ENCODE data around the gene ADRM1.

ADRM1 gene

GRCh38 chr20:62298577-62299249, 4.1 kb upstream of the ADRM1 start:
- DNase-seq, result no peak

GRCh38 chr20:62299666-62300236, 3.0 kb upstream of the ADRM1 start:
- peak in 1 of 2 experiments; percentile 23 for DNase-seq

DNA sequence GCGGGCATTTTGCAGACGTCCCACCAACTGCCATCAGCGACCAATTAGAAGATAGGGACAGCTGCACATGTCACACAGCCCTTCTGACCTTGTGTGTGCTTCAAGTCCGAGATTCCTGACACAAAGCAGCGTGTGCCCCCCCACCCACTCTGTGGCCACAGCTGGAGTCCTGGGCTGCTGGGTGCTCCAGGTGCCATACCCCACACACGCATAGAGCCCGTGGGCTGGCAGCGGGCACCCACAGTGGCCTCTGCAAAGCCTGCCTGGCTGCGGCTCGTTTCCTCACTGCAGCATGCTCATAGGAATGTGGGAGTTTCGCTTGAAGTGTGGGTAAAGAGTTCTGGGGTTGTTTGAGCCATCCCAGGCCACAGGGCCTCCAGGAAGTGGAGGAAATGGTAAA, 2.5 kb upstream of the ADRM1 start:
- DNase-seq, result no peak

DNA sequence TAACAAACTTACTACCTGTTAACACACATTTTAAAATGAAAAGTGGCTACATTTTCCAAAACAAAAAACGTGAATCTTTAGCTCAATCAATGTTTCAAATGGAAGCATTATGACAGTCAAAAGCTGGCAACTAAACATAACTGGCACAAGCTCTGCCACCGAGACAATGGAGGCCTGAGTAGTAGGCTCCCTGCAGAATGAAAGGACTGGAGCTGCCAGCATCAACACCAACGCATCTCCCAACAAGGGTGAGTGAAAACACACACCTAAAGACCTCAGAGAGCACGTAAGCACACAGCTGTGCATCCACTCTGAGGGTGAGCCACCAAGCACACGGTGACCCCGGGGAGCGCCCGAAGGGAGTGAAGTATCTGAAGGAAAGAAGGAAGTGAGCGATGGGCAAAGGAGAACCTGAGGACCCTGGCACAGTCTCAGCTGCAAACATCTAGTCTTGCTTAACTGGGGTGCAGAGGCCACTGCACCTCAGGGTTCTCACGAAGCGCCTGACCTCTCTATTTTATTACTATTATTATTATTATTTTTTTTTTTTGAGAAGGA, 1.6 kb upstream of the ADRM1 start:
- no peak for DNase-seq

- peak; percentile 79 to 83 for DNase-seq
Measured at GRCh38 chr20:62301773-62302340, 940 bp upstream of the ADRM1 start.

GRCh38 chr20:62303062-62303339, 204 bp downstream of the ADRM1 start:
- no peak for DNase-seq

- peak in 1 of 2 experiments; percentile 23 for DNase-seq
Measured at GRCh38 chr20:62303340-62304226, 786 bp downstream of the ADRM1 start.

DNA sequence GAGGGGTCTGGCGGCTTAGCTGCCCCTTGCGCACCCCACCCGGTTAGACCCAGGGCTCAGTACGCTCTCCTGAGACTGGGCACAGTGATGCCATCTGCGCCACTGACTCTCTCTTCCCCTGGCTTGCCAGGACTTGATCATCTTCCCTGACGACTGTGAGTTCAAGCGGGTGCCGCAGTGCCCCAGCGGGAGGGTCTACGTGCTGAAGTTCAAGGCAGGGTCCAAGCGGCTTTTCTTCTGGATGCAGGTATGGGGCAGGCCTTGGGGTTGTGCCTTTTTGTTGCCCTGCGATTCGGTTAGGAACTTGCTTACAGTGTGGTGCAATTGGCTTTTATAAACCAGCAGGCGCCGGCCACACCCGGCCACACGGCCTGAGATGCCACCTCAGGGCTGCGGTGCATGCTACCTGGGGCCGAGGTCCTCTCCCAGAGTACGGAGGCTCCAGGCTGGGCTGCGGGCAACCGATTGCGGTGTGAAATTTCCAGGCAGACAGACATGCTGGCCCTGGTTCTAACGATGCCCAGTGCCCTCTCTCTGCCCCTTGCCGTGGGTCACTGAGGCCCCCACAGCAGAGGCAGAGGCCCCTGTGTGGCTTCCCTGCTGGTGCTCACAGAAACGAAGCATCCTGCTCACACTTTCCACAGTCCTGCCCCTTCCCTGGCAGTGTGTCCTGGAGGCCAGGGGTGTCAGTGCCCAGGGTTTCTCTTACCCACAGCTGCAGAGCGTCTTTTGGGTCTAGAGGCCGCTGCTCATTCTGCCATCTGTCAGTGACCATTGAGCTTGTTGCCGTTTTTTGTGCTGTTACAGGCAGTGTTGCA, 1.7 kb downstream of the ADRM1 start:
- no peak for DNase-seq

GRCh38 chr20:62305149-62305764, 2.5 kb downstream of the ADRM1 start:
- no peak for DNase-seq

DNA sequence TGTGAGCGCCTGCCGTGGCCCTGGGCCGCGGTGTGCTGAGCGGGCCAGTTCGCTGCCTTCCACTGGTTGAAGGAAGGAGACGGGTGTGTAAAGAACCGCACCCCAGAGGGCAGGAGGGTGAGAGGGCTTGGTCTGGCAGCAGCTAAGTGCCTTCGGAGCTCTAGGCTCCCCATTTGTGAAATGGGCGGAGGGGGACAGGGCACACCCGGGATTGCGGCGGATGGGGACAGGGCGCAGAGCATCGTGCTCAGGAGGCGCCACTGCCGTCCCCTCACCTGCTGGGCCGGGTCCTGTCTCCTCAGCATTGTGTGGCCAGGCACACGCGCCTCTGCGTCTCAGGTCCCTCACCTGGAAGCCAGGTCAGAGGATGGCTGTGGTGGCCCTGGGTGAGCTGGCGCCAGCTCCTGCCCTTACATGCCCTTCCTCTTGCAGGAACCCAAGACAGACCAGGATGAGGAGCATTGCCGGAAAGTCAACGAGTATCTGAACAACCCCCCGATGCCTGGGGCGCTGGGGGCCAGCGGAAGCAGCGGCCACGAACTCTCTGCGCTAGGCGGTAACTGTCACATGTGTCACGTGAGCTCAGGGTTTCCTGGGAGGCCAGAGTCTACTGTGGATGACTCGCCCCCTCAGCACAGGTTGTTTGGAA, 3.1 kb downstream of the ADRM1 start:
- no peak for DNase-seq

- DNase-seq, result no peak
Measured at GRCh38 chr20:62306414-62307187, 3.8 kb downstream of the ADRM1 start.

GRCh38 chr20:62307226-62308101, 4.7 kb downstream of the ADRM1 start:
- DNase-seq, result no peak

DNA sequence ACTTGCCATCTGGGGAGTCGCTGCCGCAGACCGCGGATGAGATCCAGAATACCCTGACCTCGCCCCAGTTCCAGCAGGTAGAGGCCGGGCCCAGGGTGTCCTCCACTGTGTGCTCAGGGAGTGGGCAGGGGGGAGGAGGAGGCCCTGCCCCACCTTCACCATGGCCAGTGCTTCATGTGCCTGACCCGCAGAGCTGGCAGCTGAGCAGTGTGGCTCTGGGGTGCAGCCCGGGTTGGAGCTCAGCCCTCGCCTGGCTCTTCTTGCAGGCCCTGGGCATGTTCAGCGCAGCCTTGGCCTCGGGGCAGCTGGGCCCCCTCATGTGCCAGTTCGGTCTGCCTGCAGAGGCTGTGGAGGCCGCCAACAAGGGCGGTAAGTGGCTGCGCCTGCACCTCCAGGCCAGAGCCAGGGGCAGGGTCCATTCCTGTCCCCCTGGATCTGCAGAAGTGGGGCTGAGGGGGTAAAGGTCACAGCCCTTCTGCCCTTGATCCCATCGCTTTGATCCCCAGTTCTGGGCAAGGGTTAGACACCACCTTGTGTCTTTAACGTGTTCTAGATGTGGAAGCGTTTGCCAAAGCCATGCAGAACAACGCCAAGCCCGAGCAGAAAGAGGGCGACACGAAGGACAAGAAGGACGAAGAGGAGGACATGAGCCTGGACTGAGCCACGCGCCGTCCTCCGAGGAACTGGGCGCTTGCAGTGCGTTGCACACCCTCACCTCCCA, 5.5 kb downstream of the ADRM1 start:
- no peak for DNase-seq

- no peak for DNase-seq
Measured at GRCh38 chr20:62309198-62309944, 6.6 kb downstream of the ADRM1 start.

- DNase-seq, result no peak
Measured at GRCh38 chr20:62309947-62310756, 7.4 kb downstream of the ADRM1 start.

- no peak for DNase-seq
Measured at GRCh38 chr20:62310757-62311121, 7.9 kb downstream of the ADRM1 start.

DNA sequence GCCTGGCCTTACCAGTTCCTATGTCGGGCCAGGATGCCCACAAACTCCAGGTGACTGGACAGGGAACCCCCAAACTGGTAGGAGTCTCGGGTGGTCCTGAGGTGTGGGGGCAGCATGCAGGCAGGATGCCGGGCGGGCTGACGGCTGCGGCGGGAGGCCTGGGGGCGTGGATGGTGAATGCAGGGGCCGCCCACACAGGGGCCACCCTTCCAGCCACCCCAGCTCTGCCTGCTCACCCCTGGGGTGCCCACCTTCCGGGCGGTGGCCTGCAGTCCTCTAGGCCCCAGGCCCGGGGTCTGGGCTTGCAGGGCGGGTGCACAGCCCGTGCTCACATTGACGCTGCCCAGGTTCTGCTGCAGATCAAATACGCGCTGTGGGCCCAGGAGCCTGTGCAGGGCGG, 8.4 kb downstream of the ADRM1 start:
- no peak for DNase-seq

All from stimulated activated CD4-positive, alpha-beta T cell treated with anti-CD3 and anti-CD28 coated beads, Interleukin-4, amount 100 ng/mL, for 4 hours (primary cell).